Brain microvascular endothelial cell (primary cell): ENCODE measurements around the gene FTCDNL1.

Source experiments
- DNase-seq: peaks from one replicate; pipeline ENCODE4 v3.0.0-alpha.2; 2020
- H3K27ac ChIP-seq: fragments of 250-450 bp; sonication (Bioruptor Pico); 2 replicates; pipeline ENCODE4 v1.5.1; 2020; ENCODE audit warnings: mild to moderate bottlenecking, moderate library complexity
- H3K27me3 ChIP-seq: fragments of 250-450 bp; sonication (Bioruptor Pico); replicated peaks from 2 replicates; pipeline ENCODE4 v1.5.1; 2020; ENCODE audit warnings: mild to moderate bottlenecking
- H3K36me3 ChIP-seq: fragments of 250-450 bp; sonication (Bioruptor Pico); replicated peaks from 2 replicates; pipeline ENCODE4 v1.5.1; 2020; ENCODE audit warnings: mild to moderate bottlenecking
- H3K4me3 ChIP-seq: 2 replicates; pipeline ENCODE4 v1.5.1; 2011; ENCODE audit warnings: low read depth, mild to moderate bottlenecking, control low read depth, low read length, moderate library complexity
- CTCF ChIP-seq: IDR thresholded peaks from 2 replicates; pipeline ENCODE4 v1.5.1; 2011; ENCODE audit warnings: low read depth, mild to moderate bottlenecking, moderate library complexity, low read length, control low read depth, inconsistent platforms; ENCODE audit errors: missing control alignments
- in situ Hi-C: cut with HindIII; loops from 2 replicates; pipeline ENCODE4 v1.10.0; 2017; ENCODE audit warnings: low sequenced_read_pairs, low pct_ligation_motif_present

FTCDNL1 gene

GRCh38 chr2:199797431-199798403 lies 53.3 kb downstream of the FTCDNL1 start:
- TF ChIP-seq CTCF = no peak
- Histone ChIP-seq H3K4me3 (no peak overlapping the region), H3K27me3 (peaks cover 2% of the 10 kb centered on the region), H3K27ac (no peak overlapping the region), H3K36me3 (no peaks in the 10 kb centered on the region)
- in situ Hi-C loops = no loop called here
- no peak for DNase-seq

GRCh38 chr2:199792381-199792780 lies 58.6 kb downstream of the FTCDNL1 start:
- H3K36me3 ChIP-seq = no peaks in the 10 kb centered on the region
- no peaks in the 10 kb centered on the region for H3K27me3 ChIP-seq
- no peak overlapping the region for H3K27ac ChIP-seq
- no peak for DNase-seq
- TF ChIP-seq CTCF = no peak
- H3K4me3 ChIP-seq = no peak overlapping the region
- in situ Hi-C loops = no loop called here

- in situ Hi-C loops = no loop called here
Measured at GRCh38 chr2:199791326-199791725, 59.7 kb downstream of the FTCDNL1 start.

GRCh38 chr2:199784512-199784911 lies 66.5 kb downstream of the FTCDNL1 start:
- DNase-seq = no peak
- TF ChIP-seq CTCF = no peak
- H3K27ac ChIP-seq = no peak overlapping the region
- H3K27me3 ChIP-seq = no peaks in the 10 kb centered on the region
- H3K4me3 ChIP-seq = no peak overlapping the region
- H3K36me3 ChIP-seq = no peaks in the 10 kb centered on the region
- in situ Hi-C loops = no loop called here

More at GRCh38 chr2:199791326-199791725, 59.7 kb downstream of the FTCDNL1 start:
- no peak overlapping the region for H3K4me3 ChIP-seq
- no peaks in the 10 kb centered on the region for H3K27me3 ChIP-seq
- H3K36me3 ChIP-seq = no peaks in the 10 kb centered on the region
- no peak overlapping the region for H3K27ac ChIP-seq
- DNase-seq = no peak
- TF ChIP-seq CTCF = no peak

- in situ Hi-C loops = no loop called here
- H3K4me3 ChIP-seq = no peak overlapping the region
- H3K36me3 ChIP-seq = no peaks in the 10 kb centered on the region
- H3K27me3 ChIP-seq = no peaks in the 10 kb centered on the region
- no peak for DNase-seq
- no peak overlapping the region for H3K27ac ChIP-seq
- no peak for TF ChIP-seq CTCF
Measured at GRCh38 chr2:199779589-199779988, 71.4 kb downstream of the FTCDNL1 start.

- in situ Hi-C loops = no loop called here
- Histone ChIP-seq H3K27me3 (no peaks in the 10 kb centered on the region), H3K36me3 (no peaks in the 10 kb centered on the region), H3K4me3 (no peak overlapping the region), H3K27ac (no peak overlapping the region)
- no peak for TF ChIP-seq CTCF
- no peak for DNase-seq
Measured at GRCh38 chr2:199778655-199779054, 72.3 kb downstream of the FTCDNL1 start.
